Measurements from ENCODE around the gene KAT6B.

Gene KAT6B

DNA sequence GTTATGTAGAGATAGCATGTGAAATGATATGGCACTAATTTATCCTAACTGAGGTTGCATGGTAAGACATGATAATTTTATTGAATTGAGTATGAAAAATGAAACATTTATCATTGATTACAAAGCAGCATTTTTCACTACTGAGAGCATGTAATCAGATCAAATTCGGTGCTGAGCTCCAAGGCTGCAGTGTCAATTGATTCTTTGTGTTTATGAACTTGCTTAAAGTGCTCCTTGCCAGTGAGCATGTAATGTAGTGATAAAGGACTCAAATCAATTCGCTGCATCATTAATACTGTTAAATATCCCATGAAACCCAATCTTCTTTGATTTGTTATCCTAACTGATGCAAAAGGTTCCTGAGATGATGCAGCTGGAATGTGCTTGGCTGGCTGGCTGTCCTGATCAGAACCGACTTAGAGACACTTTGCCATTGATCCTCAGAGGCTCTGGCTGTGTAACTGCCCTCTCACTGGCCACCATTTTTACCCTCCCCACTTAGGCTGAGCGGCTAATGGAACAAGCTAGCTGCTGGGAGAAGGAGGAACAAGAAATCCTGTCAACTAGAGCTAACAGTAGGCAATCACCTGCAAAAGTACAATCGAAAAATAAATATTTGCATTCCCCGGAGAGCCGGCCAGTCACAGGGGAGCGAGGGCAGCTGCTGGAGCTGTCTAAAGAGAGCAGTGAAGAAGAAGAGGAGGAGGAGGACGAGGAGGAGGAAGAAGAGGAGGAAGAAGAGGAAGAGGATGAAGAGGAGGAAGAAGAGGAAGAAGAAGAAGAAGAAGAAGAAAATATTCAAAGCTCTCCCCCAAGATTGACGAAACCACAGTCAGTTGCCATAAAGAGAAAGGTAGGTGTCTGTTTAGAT, 195.2 kb downstream of the KAT6B start:
- no peak for DNase-seq

- DNase-seq: no peak
Observed at GRCh38 chr10:75023074-75023473, 196.7 kb downstream of the KAT6B start.

DNA sequence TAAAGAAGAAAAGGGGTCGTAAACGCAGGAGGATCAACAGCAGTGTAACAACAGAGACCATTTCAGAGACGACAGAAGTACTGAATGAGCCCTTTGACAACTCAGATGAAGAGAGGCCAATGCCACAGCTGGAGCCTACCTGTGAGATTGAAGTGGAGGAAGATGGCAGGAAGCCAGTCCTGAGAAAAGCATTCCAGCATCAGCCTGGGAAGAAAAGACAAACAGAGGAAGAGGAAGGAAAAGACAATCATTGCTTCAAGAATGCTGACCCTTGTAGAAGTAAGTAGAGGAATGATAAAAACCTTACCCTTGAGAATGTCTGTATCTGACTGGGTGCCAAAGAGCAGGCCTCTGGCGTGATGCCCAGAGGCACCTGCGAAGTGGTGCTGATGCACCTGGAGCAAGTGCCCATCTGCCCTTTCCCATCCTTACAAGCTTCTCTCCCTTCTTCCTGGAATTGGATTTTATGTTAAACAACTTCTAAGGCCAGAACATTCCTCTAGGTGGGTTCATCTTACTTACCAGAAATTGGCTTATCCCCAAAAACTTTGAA, 198.6 kb downstream of the KAT6B start:
- DNase-seq: no peak

- no peak for DNase-seq
Observed at GRCh38 chr10:75028049-75028448, 201.6 kb downstream of the KAT6B start.

DNA sequence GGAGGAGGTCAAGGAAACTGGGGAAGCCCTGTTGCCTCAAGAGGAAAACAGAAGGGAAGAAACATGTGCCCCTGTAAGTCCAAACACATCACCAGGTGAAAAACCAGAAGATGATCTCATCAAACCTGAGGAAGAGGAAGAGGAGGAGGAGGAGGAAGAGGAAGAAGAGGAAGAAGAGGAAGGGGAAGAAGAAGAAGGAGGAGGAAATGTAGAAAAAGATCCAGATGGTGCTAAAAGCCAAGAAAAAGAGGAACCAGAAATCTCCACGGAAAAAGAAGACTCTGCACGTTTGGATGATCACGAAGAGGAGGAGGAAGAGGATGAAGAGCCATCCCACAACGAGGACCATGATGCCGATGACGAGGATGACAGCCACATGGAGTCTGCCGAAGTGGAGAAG, 202.3 kb downstream of the KAT6B start:
- DNase-seq: no peak

- no peak for DNase-seq
Observed at GRCh38 chr10:75029420-75029819, 203.0 kb downstream of the KAT6B start.

GRCh38 chr10:75029857-75030256, 203.5 kb downstream of the KAT6B start:
- no peak for DNase-seq

DNA sequence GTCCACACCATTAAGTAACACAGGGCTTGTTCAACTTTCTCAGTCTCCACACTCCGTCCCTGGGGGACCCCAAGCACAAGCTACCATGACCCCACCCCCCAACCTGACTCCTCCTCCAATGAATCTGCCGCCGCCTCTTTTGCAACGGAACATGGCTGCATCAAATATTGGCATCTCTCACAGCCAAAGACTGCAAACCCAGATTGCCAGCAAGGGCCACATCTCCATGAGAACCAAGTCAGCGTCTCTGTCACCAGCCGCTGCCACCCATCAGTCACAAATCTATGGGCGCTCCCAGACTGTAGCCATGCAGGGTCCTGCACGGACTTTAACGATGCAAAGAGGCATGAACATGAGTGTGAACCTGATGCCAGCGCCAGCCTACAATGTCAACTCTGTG, 204.0 kb downstream of the KAT6B start:
- DNase-seq: no peak

DNA sequence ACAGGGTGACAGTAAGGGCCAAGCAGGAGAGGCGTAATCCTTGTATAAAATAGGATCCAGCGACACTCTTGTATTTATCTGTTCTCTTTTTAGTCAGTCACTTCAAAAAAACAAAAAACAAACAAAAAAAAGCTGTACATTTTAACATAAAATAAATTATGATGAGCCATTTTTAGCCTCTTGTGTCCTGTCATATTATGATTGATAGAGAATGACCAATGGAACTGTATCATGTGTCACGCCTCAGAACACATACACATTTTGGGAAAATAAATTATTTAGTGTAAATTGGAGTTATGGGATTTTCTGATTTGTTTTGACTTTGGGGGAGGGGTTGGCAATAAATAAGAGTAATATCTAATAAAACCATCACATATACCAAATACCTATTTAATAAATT, 205.7 kb downstream of the KAT6B start:
- DNase-seq: no peak

DNA sequence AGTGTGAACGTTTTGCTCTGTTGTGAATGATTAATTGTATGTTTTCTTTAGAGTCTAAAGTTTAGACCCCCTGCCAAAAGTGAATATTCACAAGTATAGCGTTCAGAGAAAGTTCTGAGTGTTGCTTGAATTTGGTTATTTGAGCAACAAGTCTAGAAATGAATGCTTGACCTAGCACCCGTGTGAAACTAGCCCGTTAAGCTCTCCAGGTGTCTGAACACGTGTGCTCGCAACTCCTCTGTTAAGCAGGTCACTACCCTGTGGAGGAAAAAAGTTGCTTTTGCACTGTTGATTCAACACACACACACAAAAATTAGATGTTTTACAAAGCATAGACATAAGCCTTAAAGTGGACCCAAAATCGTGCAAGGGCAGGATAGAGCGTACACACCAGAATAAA, 206.4 kb downstream of the KAT6B start:
- no peak for DNase-seq

DNA sequence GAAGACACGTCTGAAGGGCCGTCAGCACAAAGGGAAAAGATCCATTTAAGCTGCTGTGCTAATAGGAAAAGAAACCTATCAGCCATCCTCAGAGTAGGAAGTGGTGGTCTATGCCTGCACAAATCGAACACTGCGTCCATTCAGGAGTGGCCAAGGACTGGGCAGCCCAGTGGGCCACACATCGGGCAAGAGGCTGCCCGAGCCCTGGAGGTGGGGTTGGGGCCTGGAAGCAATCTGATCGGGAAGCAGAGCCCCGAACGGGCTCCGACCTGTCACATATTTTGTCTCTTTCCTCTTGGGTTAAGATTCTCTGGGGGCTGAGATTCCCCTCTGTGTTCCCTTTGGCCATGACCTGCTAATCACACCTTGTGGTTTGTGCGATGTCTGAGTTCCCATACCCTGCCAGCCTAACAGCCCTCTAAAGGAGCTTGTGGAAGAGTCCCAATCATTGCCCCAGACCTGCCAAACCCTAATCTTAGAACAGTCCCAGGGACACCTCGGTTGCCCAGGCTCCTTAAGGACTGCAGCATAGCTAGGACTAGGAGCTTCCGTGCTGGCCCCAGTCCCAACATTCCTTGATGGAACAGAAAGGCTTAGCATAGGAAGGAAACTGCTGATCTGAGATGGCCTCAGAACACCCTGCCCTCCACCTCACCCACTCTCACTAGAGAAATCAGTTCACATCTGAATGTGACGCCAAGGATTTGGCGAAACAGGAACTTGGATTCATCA, 207.2 kb downstream of the KAT6B start:
- DNase-seq: no peak

DNA sequence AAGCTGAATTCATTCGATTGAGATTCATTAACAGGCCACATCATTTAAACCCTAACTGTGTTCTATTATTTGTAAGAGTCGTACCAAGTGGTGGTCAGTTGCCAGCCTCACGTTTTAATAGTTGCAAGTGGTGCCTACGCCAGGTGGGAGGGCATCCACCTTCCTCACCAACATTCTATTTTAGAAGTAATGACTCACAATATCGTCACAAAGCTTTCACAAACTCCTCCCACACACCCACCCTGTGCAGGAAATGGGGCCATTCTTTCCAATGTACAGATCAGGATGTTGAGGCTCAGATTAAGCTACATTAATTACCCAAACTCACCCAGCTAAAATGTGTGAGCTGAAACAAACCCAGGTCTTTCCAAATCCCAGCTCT, 207.7 kb downstream of the KAT6B start:
- DNase-seq: no peak

DNA sequence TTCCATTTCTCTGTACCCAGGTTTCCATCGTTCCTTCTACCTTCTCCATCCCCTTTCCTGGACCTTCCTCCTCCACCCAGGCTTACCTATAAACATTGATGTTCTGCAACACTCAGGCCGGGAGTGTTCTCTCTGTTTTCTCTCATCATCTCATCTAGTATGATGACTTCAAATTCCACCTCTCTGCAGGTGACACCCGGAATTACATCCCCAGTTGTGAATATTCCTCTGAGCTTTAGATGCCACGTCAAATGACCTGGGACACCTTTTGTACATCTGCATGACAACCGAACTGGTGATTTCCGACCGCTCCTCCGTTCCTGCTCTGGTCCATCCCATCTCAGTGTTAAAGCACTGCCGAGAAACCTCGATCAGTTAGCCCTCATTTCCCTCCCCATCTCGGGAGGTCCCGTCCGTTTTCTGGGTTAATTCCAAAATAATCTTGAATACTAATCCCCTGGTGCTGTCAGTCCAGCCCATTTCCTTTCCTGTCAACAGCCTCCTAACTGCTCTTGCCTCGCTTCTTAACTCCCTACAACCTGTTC, 208.4 kb downstream of the KAT6B start:
- DNase-seq: no peak

DNA sequence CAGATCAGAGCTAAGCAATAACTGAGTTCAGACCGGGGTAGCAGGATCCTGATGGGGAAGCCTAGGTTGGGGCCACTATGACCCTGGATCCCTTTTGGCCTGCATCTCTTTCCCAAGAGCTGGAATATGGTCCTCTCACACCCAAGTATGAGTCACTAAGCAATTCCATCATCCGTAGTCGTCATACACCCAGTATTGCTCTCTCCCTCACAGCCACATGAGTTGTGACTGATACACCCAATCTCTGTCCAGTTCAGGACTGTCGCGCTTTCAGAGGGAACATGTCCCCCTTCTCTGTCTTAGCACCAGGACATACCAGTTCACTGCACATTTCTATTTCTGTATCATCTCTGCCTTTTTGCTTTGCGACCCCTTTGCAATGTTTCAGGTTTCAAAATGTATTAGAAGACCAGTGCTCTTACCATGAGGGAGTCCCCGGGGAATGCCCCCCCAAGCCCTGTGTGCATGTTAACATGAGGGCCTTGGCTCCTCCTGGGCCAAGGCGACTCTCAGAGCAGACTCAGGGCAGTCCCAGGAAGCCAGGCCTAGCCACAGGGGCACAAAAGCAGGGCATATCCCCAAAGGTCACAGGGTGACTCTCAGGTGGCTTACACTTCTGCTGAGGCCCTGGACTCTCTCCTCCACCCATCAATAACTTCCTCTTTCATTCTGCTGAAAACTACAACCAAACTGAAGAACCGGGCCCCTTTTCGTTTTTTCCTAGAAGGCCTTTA, 209.7 kb downstream of the KAT6B start:
- DNase-seq: no peak

DNA sequence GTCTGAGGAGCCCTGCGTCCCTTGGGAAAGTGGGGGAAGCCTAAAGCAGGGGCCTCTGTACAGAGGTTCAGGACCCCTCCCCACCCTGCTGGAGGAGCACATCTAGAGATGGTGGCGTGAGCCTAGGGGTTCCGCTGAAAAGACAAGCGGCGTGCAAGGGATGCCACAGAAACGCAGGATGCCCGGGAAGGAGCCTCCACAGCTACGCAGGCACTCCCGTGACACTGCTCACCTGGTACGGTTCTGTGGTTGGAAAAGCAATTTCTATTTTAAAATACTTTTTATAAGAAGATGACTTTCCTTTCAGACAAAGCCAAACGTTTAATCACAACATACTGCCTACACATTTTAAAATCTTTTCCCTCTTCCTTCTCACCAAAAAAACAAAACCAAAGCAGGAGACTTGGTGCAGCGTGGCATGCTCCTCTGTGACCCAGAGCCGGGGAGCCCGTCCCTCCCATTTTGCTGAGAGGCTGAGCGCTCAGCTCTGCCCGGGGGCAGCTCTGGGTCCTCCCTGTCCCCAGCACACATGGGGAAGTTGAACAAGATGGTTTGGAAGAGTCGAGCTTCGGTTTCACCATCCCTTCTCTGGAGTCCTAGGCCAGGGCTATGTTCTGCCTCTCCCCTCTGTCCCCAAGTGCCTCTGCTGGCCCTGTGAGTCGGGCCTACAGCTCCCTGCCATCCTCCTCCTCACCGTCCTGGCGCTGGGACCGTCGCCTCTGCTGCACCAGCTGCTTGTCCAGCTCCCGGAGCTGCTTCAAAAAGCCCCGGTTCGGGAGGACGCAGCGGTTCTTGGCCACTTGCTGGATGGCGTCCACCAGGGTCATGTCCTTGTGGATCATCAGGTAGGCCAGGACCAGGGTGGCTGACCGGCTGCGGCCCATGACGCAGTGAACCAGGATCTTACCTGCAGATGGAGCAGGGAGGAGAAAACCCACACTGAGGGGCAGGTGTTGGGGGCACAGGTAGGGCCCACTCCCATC, 211.1 kb downstream of the KAT6B start:
- DNase-seq: no peak

GRCh38 chr10:75038335-75038734, 211.9 kb downstream of the KAT6B start:
- DNase-seq: no peak

GRCh38 chr10:75040576-75040975, 214.2 kb downstream of the KAT6B start:
- no peak for DNase-seq

GRCh38 chr10:75042292-75042974, 216.0 kb downstream of the KAT6B start:
- DNase-seq: no peak

- DNase-seq: no peak
Observed at GRCh38 chr10:75043256-75044131, 217.1 kb downstream of the KAT6B start.

DNA sequence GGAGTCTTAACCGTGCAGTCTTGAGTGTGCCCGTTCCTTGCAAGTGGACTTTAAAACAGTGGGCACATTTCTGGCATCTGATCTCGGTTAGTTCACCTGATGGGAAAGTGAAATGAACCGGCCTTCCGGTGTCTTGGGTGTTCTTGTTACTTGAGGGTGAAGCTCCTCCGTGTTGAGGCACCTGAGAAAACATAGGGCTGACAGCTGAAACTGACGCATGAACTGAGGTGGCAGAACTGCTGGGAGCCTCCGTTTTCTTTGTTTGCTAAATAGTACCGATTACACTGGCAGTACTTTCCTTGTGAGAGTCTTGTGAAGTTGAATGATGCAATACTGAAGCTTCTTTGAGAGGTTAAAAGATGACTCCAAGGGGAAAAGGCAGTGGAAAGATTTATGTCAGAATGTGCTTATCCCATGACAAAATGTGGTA, 222.3 kb downstream of the KAT6B start:
- no peak for DNase-seq
